ENCODE results near the gene RAD51B.

Gene RAD51B

GRCh38 chr14:68704736-68705720 lies 885.4 kb downstream of the RAD51B start:
- DNase-seq (ENCODE audit: low spot score) = no peak

GRCh38 chr14:68705741-68706283 lies 886.2 kb downstream of the RAD51B start:
- DNase-seq (ENCODE audit: low spot score) = no peak

- DNase-seq (ENCODE audit: low spot score) = no peak
Observed at GRCh38 chr14:68707482-68707881, 887.9 kb downstream of the RAD51B start.

- no peak for DNase-seq (ENCODE audit: low spot score)
Observed at GRCh38 chr14:68708343-68708742, 888.8 kb downstream of the RAD51B start.

GRCh38 chr14:68709007-68709406 lies 889.4 kb downstream of the RAD51B start:
- no peak for DNase-seq (ENCODE audit: low spot score)

- no peak for DNase-seq (ENCODE audit: low spot score)
Observed at GRCh38 chr14:68710776-68711175, 891.2 kb downstream of the RAD51B start.

GRCh38 chr14:68711561-68712309 lies 892.2 kb downstream of the RAD51B start:
- DNase-seq (ENCODE audit: low spot score) = no peak

GRCh38 chr14:68712703-68713370 lies 893.3 kb downstream of the RAD51B start:
- DNase-seq (ENCODE audit: low spot score) = no peak

- DNase-seq (ENCODE audit: low spot score) = no peak
Observed at GRCh38 chr14:68713782-68714181, 894.2 kb downstream of the RAD51B start.

- DNase-seq (ENCODE audit: low spot score) = no peak
Observed at GRCh38 chr14:68714991-68715924, 895.7 kb downstream of the RAD51B start.

- DNase-seq (ENCODE audit: low spot score) = no peak
Observed at GRCh38 chr14:68716698-68717097, 897.1 kb downstream of the RAD51B start.

GRCh38 chr14:68718023-68718990 lies 898.7 kb downstream of the RAD51B start:
- DNase-seq (ENCODE audit: low spot score) = no peak

GRCh38 chr14:68719634-68720384 lies 900.2 kb downstream of the RAD51B start:
- DNase-seq (ENCODE audit: low spot score) = no peak

GRCh38 chr14:68722186-68722585 lies 902.6 kb downstream of the RAD51B start:
- DNase-seq (ENCODE audit: low spot score) = no peak

- DNase-seq (ENCODE audit: low spot score) = no peak
Observed at GRCh38 chr14:68722968-68723566, 903.5 kb downstream of the RAD51B start.

GRCh38 chr14:68723808-68724268 lies 904.3 kb downstream of the RAD51B start:
- no peak for DNase-seq (ENCODE audit: low spot score)

- DNase-seq (ENCODE audit: low spot score) = no peak
Observed at GRCh38 chr14:68724914-68725313, 905.3 kb downstream of the RAD51B start.

GRCh38 chr14:68726093-68726695 lies 906.6 kb downstream of the RAD51B start:
- DNase-seq (ENCODE audit: low spot score) = no peak

Measured in Ammon's horn (tissue), 1 donor.